OCI-LY3 (cell line): ENCODE measurements around the gene WDR90.

Experiments used
- EZH2phosphoT487 ChIP-seq: fragments of 200-600 bp; shearing (Covaris generic); IDR thresholded peaks from 2 replicates; pipeline ENCODE4 v1.6.1; 2018; ENCODE audit warnings: antibody characterized with exemption, mixed run types, low read depth
- TF ChIP-seq, protein P1 (sequence below): fragments of 200-600, 300-600 bp; sonication (generic); IDR thresholded peaks from 2 replicates; pipeline ENCODE4 v1.5.1; 2014; ENCODE audit warnings: antibody characterized with exemption, low read length, low read depth

- TF ChIP-seq, protein P1, sequence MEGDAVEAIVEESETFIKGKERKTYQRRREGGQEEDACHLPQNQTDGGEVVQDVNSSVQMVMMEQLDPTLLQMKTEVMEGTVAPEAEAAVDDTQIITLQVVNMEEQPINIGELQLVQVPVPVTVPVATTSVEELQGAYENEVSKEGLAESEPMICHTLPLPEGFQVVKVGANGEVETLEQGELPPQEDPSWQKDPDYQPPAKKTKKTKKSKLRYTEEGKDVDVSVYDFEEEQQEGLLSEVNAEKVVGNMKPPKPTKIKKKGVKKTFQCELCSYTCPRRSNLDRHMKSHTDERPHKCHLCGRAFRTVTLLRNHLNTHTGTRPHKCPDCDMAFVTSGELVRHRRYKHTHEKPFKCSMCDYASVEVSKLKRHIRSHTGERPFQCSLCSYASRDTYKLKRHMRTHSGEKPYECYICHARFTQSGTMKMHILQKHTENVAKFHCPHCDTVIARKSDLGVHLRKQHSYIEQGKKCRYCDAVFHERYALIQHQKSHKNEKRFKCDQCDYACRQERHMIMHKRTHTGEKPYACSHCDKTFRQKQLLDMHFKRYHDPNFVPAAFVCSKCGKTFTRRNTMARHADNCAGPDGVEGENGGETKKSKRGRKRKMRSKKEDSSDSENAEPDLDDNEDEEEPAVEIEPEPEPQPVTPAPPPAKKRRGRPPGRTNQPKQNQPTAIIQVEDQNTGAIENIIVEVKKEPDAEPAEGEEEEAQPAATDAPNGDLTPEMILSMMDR: no peak
- no peak for TF ChIP-seq EZH2phosphoT487
Measured at GRCh38 chr16:668519-669171, 19.5 kb downstream of the WDR90 start.
